ENCODE data around the gene TTLL10. TPM values are rescaled to one million over a fixed set of nuclear protein-coding genes. Genes with fewer than 3 reads are reported as not detected.
A peak's percentile ranks its signal among the peaks of the same experiment; 100 is the strongest.

TTLL10 gene
- total RNA-seq, 1 experiment from 2014 or later = 0.68 TPM

GRCh38 chr1:1179346-1179982, 5.8 kb downstream of the TTLL10 start:
- Histone ChIP-seq H2BK20ac (ENCODE audit: low read depth, low read length, poor library complexity, severe bottlenecking) (no peak overlapping the region), H4K20me1 (ENCODE audit: control insufficient read depth, insufficient read depth, insufficient read length) (no peaks in the 10 kb centered on the region), H3K9ac (ENCODE audit: extremely low read depth, insufficient read length, low read length) (no peak overlapping the region), H3K14ac (ENCODE audit: insufficient read depth, low read length) (no peak overlapping the region), H3T11ph (ENCODE audit: low read length) (no peak overlapping the region), H3K27me3 (ENCODE audit: insufficient read depth, low read length) (no peaks in the 10 kb centered on the region), H3K23ac (ENCODE audit: insufficient read length, low read depth, low read length) (no peak overlapping the region), H3K4me2 (ENCODE audit: insufficient read depth, insufficient read length, low read length) (no peak overlapping the region), H2AK5ac (ENCODE audit: insufficient read length, low read length) (no peak overlapping the region), H3K79me2 (ENCODE audit: insufficient read depth, low read length) (no peaks in the 10 kb centered on the region), H3K9me3 (ENCODE audit: control insufficient read depth, low read depth, low read length) (no peaks in the 10 kb centered on the region), H2BK15ac (ENCODE audit: low read depth, low read length) (no peak overlapping the region), H4K5ac (ENCODE audit: insufficient read length, low read depth, low read length) (no peak overlapping the region), H2BK5ac (ENCODE audit: insufficient read length, low read length) (no peak overlapping the region), H2BK120ac (ENCODE audit: low read depth, low read length, poor library complexity, severe bottlenecking) (no peak overlapping the region), H3K18ac (ENCODE audit: insufficient read length, low read depth, low read length) (no peak overlapping the region), H2AFZ (ENCODE audit: low read length) (no peak overlapping the region), H3K4me1 (ENCODE audit: insufficient read depth, low read length) (peaks cover 3% of the 10 kb centered on the region; the same call in 1 of the 2 replicates), H3K27ac (ENCODE audit: insufficient read length, low read depth, low read length) (no peak overlapping the region), H3K23me2 (ENCODE audit: insufficient read length, low read depth, low read length, poor library complexity, severe bottlenecking) (no peaks in the 10 kb centered on the region), H2BK12ac (ENCODE audit: insufficient read length, low read depth, low read length) (no peak overlapping the region), H4K8ac (replicated peaks; ENCODE audit: insufficient read length, low read depth, low read length) (no peak overlapping the region), H3K4ac (ENCODE audit: low read depth, low read length) (no peak overlapping the region), H3K79me1 (ENCODE audit: insufficient read depth, low read depth, low read length, poor library complexity, severe bottlenecking) (no peaks in the 10 kb centered on the region), H4K91ac (ENCODE audit: insufficient read length, low read depth, low read length) (no peak overlapping the region), H3K56ac (ENCODE audit: insufficient read length, low read depth, low read length) (no peak overlapping the region)
- no peak overlapping the region for H3K4me3 Mint-ChIP-seq
- no CpG with 5 or more reads among the region's 25 CpGs for WGBS (ENCODE audit: extremely low coverage, insufficient read length, low lambda C conversion rate)
- H3K36me3 Mint-ChIP-seq (ENCODE audit: insufficient read depth in 1 of 3, low read depth in 3 of 3) = peaks cover 1 to 9% (median 4%) of the 10 kb centered on the region in 3 experiments; a peak in 4 of 7 replicates
- H3K4me1 Mint-ChIP-seq = peaks cover 16 to 23% of the 10 kb centered on the region in 2 experiments
- no peak overlapping the region for H3K27ac Mint-ChIP-seq
- peaks cover 0 to 4% of the 10 kb centered on the region in 2 experiments; a peak in 2 of 5 replicates for H3K9me3 Mint-ChIP-seq
- DNase-seq = peak; percentile 29
- no peak for TF ChIP-seq CTCF (conservative IDR thresholded peaks at IDR 0.05)
- peaks cover 9% of the 10 kb centered on the region for H3K27me3 Mint-ChIP-seq (ENCODE audit: low read depth)

All from H9 (cell line).